Neutrophil (primary cell): ENCODE data around the gene KRTAP10-3.

Experiments
- H3K27ac ChIP-seq: fragments of 200-600 bp; sonication (generic); 2 replicates; pipeline ENCODE4 v1.5.1; 2016; ENCODE audit warnings: mild to moderate bottlenecking, moderate library complexity
- H3K27me3 ChIP-seq: fragments of 200-600 bp; sonication (generic); 2 replicates; pipeline ENCODE4 v1.6.0; 2016; ENCODE audit warnings: mild to moderate bottlenecking
- H3K36me3 ChIP-seq: fragments of 200-600 bp; sonication (generic); 2 replicates; pipeline ENCODE4 v1.5.1; 2017
- H3K4me1 ChIP-seq, 2 experiments: fragments of 200-600 bp in 1 of 2; sonication (generic) in 1 of 2; 1 replicate in 1 of 2; 2 replicates in 1 of 2; pipeline versions ENCODE4 v1.5.1 to v1.6.1; 2013 to 2016; ENCODE audit warnings: low read depth in 1 of 2, low read length in 1 of 2, mild to moderate bottlenecking in 1 of 2, moderate library complexity in 1 of 2; ENCODE audit not compliant: control insufficient read depth in 1 of 2, insufficient read depth in 1 of 2
- H3K4me3 ChIP-seq, 2 experiments: fragments of 200-600 bp in 1 of 2; sonication (generic) in 1 of 2; 1 replicate in 1 of 2; 2 replicates in 1 of 2; pipeline ENCODE4 v1.5.1; 2013 to 2016; ENCODE audit warnings: low read depth in 1 of 2, low read length in 1 of 2, mild to moderate bottlenecking in 1 of 2, moderate library complexity in 1 of 2
- H3K9me3 ChIP-seq: fragments of 200-600 bp; sonication (generic); 2 replicates; pipeline ENCODE4 v1.5.1; 2016
- CTCF ChIP-seq: fragments of 200-600 bp; sonication (generic); IDR thresholded peaks from 2 replicates; pipeline ENCODE4 v1.5.1; 2016; ENCODE audit warnings: antibody characterized with exemption

The KRTAP10-3 gene

GRCh38 chr21:44590311-44590721 is 31.7 kb upstream of the KRTAP10-3 start:
- peaks cover 27% of the 10 kb centered on the region for H3K27me3 ChIP-seq
- no peaks in the 10 kb centered on the region for H3K9me3 ChIP-seq
- no peak overlapping the region for H3K27ac ChIP-seq
- H3K4me3 ChIP-seq = no peak overlapping the region
- H3K4me1 ChIP-seq = no peaks in the 10 kb centered on the region
- no peaks in the 10 kb centered on the region for H3K36me3 ChIP-seq
- no peak for TF ChIP-seq CTCF

- Histone ChIP-seq H3K27ac (no peak overlapping the region), H3K9me3 (no peaks in the 10 kb centered on the region), H3K4me1 (no peaks in the 10 kb centered on the region), H3K4me3 (no peak overlapping the region), H3K27me3 (peaks cover 29% of the 10 kb centered on the region), H3K36me3 (no peaks in the 10 kb centered on the region)
- TF ChIP-seq CTCF = no peak
These were observed 31.2 kb upstream of the KRTAP10-3 start for GRCh38 chr21:44589586-44590305.

- H3K27ac ChIP-seq = no peak overlapping the region
- no peaks in the 10 kb centered on the region for H3K4me1 ChIP-seq
- no peak for TF ChIP-seq CTCF
- H3K4me3 ChIP-seq = no peak overlapping the region
- no peaks in the 10 kb centered on the region for H3K36me3 ChIP-seq
- H3K27me3 ChIP-seq = peaks cover 34% of the 10 kb centered on the region
- H3K9me3 ChIP-seq = no peaks in the 10 kb centered on the region
These were observed 30.5 kb upstream of the KRTAP10-3 start for GRCh38 chr21:44589094-44589493.

DNA sequence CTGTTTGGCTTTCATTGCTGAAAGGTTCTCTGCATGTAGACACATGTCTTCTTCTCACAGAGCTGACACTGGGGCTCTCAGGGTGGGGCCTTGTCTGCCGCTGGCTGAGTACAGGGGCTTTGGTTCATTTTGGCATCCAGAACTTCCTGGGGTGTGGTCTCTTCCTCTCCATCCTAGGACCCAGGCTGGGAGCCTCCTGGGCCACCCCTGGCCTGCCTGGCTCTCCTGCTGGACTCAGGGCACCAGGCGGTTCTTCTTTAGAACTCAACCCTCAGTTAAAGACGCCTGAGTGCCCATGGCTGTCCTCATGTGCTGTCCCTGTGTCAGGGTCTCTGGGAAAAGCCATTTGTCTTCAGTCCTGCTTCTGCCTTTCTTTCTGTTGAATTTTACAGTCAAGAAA is 27.3 kb upstream of the KRTAP10-3 start:
- H3K27ac ChIP-seq = no peak overlapping the region
- H3K27me3 ChIP-seq = peaks cover 26% of the 10 kb centered on the region
- TF ChIP-seq CTCF = no peak
- H3K4me3 ChIP-seq = no peak overlapping the region
- H3K36me3 ChIP-seq = no peaks in the 10 kb centered on the region
- H3K9me3 ChIP-seq = no peaks in the 10 kb centered on the region
- H3K4me1 ChIP-seq = no peaks in the 10 kb centered on the region

DNA sequence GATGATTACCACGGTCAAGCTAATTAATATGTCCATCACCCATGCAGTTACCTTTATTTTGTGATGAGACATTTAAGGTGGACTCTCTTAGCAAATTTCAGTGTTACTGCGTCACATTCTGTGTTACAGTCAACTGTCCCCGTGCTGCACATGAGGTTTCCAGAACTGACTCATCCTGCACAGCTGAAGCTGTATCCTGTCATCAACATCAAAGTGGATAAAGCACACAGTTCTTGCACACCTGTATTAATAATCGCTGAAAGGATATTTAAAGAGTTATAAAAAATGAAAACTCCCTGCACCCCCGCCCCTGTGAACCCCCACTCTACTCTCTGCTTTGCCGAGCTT is 25.2 kb upstream of the KRTAP10-3 start:
- Histone ChIP-seq H3K27ac (no peak overlapping the region), H3K36me3 (no peaks in the 10 kb centered on the region), H3K4me3 (no peak overlapping the region), H3K4me1 (no peaks in the 10 kb centered on the region), H3K9me3 (no peaks in the 10 kb centered on the region), H3K27me3 (peaks cover 37% of the 10 kb centered on the region)
- no peak for TF ChIP-seq CTCF
